K562 (cell line): ENCODE measurements around the gene C1QTNF8.

ENCODE experiments used
- E4F1 ChIP-seq: fragments of 250-450 bp; sonication (Bioruptor Pico); IDR thresholded peaks from 2 replicates; pipeline ENCODE4 v1.5.0; 2021; ENCODE audit warnings: mild to moderate bottlenecking, borderline replicate concordance
- EP300 ChIP-seq: IDR thresholded peaks from 2 replicates; pipeline ENCODE4 v1.6.1; 2012; ENCODE audit warnings: low read length, improper control_type of control experiment
- TF ChIP-seq, protein P1 (sequence below): IDR thresholded peaks from 2 replicates; pipeline ENCODE4 v1.6.1; 2011; ENCODE audit not compliant: insufficient read length; ENCODE audit errors: extremely low read depth

DNA sequence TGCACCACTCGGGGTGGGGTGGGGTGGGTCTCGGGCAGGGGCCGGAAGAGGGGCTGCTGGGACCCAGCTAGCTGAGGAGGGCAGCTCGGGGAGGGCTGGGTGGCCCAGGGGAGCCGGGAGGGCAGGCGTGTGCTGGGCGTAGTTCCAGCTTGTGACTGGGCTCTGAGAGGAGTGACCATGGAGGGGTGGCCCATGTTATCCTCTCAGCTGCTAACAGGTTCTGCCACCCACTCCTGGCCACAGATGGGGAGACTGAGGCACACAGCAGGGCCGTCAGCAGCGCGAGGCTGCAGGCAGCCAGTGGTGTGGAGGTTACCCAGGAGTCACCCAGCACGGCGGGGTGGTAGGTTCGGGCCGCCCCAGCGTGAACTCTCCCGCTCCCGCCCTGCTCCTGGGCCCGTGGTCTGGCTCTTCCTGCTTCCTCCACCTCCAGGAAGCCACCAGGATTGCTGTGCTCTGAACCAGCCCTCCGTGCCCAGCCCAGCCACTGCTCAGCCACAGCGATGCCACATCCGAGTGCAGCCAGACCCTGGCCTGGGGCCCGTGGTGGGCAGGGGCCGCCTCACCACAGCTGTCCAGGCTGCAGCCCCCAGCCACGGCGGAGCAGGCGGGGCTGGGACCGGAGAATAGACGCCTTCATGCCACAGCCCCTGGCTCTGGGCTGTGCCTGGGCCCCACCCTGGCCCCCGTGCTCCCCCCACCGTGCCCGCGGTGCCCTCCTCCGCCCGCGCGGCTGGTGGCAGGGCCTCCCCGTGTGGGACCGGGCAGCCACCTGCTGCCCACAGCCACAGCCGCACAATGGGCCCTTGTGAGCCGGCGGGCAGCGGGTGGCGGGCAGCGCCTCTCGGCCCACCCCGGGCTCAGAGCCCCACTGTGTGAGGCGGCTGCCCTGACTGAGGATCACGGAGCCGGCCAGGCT lies 49.8 kb downstream of the C1QTNF8 start:
- TF ChIP-seq, protein P1, sequence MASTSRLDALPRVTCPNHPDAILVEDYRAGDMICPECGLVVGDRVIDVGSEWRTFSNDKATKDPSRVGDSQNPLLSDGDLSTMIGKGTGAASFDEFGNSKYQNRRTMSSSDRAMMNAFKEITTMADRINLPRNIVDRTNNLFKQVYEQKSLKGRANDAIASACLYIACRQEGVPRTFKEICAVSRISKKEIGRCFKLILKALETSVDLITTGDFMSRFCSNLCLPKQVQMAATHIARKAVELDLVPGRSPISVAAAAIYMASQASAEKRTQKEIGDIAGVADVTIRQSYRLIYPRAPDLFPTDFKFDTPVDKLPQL = no peak
- TF ChIP-seq EP300 = no peak
- no peak for TF ChIP-seq E4F1 (CRISPR knock-in tag)
